Mesenchymal stem cell (in vitro differentiated cells and primary cell): ENCODE results near the gene PRMT7.

ENCODE experiments used
- DNase-seq: peaks from one replicate; pipeline ENCODE4 v3.0.0-alpha.2; 2013
- H2AFZ ChIP-seq: one replicate; pipeline ENCODE4 v1.6.1; 2013; ENCODE audit warnings: low read depth, mild to moderate bottlenecking, control low read depth, inconsistent platforms, low read length, moderate library complexity
- H2AK5ac ChIP-seq: 2 replicates; pipeline ENCODE4 v1.6.1; 2013; ENCODE audit warnings: low read length, moderate library complexity, mild to moderate bottlenecking, inconsistent platforms; ENCODE audit not compliant: severe bottlenecking
- H2BK120ac ChIP-seq: one replicate; pipeline ENCODE4 v1.6.1; 2013; ENCODE audit warnings: low read depth, mild to moderate bottlenecking, inconsistent platforms, low read length, moderate library complexity
- H2BK12ac ChIP-seq, 2 experiments: one replicate each; pipeline ENCODE4 v1.6.1; 2013; ENCODE audit warnings: inconsistent platforms in 2 of 2, low read length in 2 of 2, mild to moderate bottlenecking in 2 of 2, moderate library complexity in 2 of 2, control low read depth in 1 of 2
- H2BK15ac ChIP-seq: one replicate; pipeline ENCODE4 v1.6.1; 2013; ENCODE audit warnings: mild to moderate bottlenecking, low read depth, inconsistent platforms; ENCODE audit not compliant: poor library complexity, severe bottlenecking
- H2BK5ac ChIP-seq: 2 replicates; pipeline ENCODE4 v1.6.1; 2013; ENCODE audit warnings: low read depth, mild to moderate bottlenecking, low read length, control low read depth, inconsistent platforms; ENCODE audit not compliant: poor library complexity, severe bottlenecking
- H3K14ac ChIP-seq, 2 experiments: one replicate each; pipeline ENCODE4 v1.6.1; 2013; ENCODE audit warnings: inconsistent platforms in 2 of 2, low read length in 2 of 2, control low read depth in 1 of 2, mild to moderate bottlenecking in 1 of 2, moderate library complexity in 1 of 2
- H3K18ac ChIP-seq, 2 experiments: one replicate each; pipeline ENCODE4 v1.6.1; 2013; ENCODE audit warnings: inconsistent platforms in 2 of 2, low read length in 2 of 2, control low read depth in 1 of 2, low read depth in 1 of 2, mild to moderate bottlenecking in 1 of 2
- H3K23ac ChIP-seq, 2 experiments: one replicate each; pipeline ENCODE4 v1.6.1; 2013; ENCODE audit warnings: inconsistent platforms in 2 of 2, low read length in 2 of 2, mild to moderate bottlenecking in 2 of 2, moderate library complexity in 2 of 2, control low read depth in 1 of 2
- H3K27ac ChIP-seq: 2 replicates; pipeline ENCODE4 v1.5.1; 2013; ENCODE audit warnings: mild to moderate bottlenecking, moderate library complexity, low read length, control low read depth, inconsistent platforms; ENCODE audit not compliant: poor library complexity, severe bottlenecking
- H3K27me3 ChIP-seq, 2 experiments: 2 replicates each; pipeline versions ENCODE4 v1.6.1 to v1.7.0; 2013; ENCODE audit warnings: low read length in 2 of 2, mild to moderate bottlenecking in 2 of 2, moderate library complexity in 2 of 2, control low read depth in 1 of 2, inconsistent platforms in 1 of 2; ENCODE audit not compliant: control insufficient read depth in 1 of 2, insufficient read depth in 1 of 2
- H3K36me3 ChIP-seq, 2 experiments: 2 replicates each; pipeline versions ENCODE4 v1.6.1 to v1.7.0; 2013; ENCODE audit warnings: low read length in 2 of 2, control low read depth in 1 of 2, inconsistent platforms in 1 of 2, low read depth in 1 of 2, mild to moderate bottlenecking in 1 of 2; ENCODE audit not compliant: insufficient read depth in 2 of 2, control insufficient read depth in 1 of 2
- H3K4ac ChIP-seq, 2 experiments: one replicate each; pipeline ENCODE4 v1.6.1; 2013; ENCODE audit warnings: inconsistent platforms in 2 of 2, low read length in 2 of 2, mild to moderate bottlenecking in 2 of 2, moderate library complexity in 2 of 2, control low read depth in 1 of 2, low read depth in 1 of 2
- H3K4me1 ChIP-seq: 2 replicates; pipeline ENCODE4 v1.6.1; 2013; ENCODE audit warnings: low read depth, low read length, control low read depth; ENCODE audit not compliant: control insufficient read depth, insufficient read depth
- H3K4me2 ChIP-seq: 2 replicates; pipeline ENCODE4 v1.6.1; 2013; ENCODE audit warnings: low read length, mild to moderate bottlenecking, inconsistent platforms; ENCODE audit not compliant: poor library complexity, severe bottlenecking
- H3K4me3 ChIP-seq, 2 experiments: 2 replicates each; pipeline versions ENCODE4 v1.5.1 to v1.7.0; 2013; ENCODE audit warnings: low read length in 2 of 2, mild to moderate bottlenecking in 2 of 2, control low read depth in 1 of 2, low read depth in 1 of 2; ENCODE audit not compliant: insufficient read depth in 1 of 2
- H3K79me1 ChIP-seq: replicated peaks from 2 replicates; pipeline ENCODE4 v1.6.1; 2013; ENCODE audit warnings: mild to moderate bottlenecking, control low read depth, low read length, inconsistent platforms; ENCODE audit not compliant: poor library complexity, severe bottlenecking
- H3K9ac ChIP-seq: 2 replicates; pipeline ENCODE4 v1.7.0; 2013; ENCODE audit warnings: mild to moderate bottlenecking, low read length, moderate library complexity
- H3K9me3 ChIP-seq: 2 replicates; pipeline ENCODE4 v1.7.0; 2013; ENCODE audit warnings: mild to moderate bottlenecking, low read length; ENCODE audit not compliant: control insufficient read depth
- H4K8ac ChIP-seq: one replicate; pipeline ENCODE4 v1.6.1; 2013; ENCODE audit warnings: inconsistent platforms, mild to moderate bottlenecking, low read length, moderate library complexity
- H4K91ac ChIP-seq: one replicate; pipeline ENCODE4 v1.6.1; 2013; ENCODE audit warnings: mild to moderate bottlenecking, low read length, inconsistent platforms
- WGBS: methylation state at CpG from one replicate; pipeline ENCODE4 v1.1.7; 2013; ENCODE audit warnings: mixed read lengths; 5-methylcytosine and 5-hydroxymethylcytosine counted together

PRMT7 gene

DNA sequence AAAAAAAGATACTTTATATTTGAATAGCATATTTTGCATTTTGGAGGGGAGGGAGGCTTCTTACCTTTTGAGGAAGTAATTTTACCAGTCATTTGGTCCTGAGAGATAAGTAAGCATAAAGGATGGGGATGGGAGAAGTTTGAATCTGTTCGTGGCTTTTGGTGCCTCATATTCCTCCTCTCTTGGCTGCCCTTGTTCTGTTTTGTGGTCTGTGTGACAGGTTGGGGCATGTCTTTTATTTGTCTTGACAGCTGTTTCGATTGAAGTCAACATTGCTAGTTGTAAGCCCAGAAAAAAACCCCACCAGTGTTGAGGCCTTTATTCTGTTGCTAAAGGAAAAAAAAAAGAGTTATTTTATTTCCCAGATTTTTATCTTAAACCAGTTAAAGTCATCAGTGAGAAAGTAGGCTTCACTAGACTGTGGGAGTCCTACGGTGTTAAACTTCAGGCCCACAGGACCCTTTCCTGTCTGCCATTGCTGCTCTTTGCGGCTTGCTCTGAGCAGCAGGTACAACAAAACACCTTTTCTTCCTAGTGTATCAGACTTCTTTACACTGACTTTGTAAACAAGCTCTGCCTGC, 35.1 kb upstream of the PRMT7 start:
- H4K8ac ChIP-seq, result no peak overlapping the region
- H2BK5ac ChIP-seq, result no peak overlapping the region
- H3K36me3 ChIP-seq, result peaks cover 28 to 49% of the 10 kb centered on the region in 2 experiments
- H3K23ac ChIP-seq, result no peak overlapping the region
- H3K18ac ChIP-seq, result no peak overlapping the region
- H3K4me2 ChIP-seq, result no peak overlapping the region
- no peak overlapping the region for H2BK15ac ChIP-seq
- peaks cover 25% of the 10 kb centered on the region for H3K79me1 ChIP-seq
- peaks cover 4% of the 10 kb centered on the region for H3K4me1 ChIP-seq
- H2BK12ac ChIP-seq, result no peak overlapping the region
- no peak for DNase-seq
- H2BK120ac ChIP-seq, result no peak overlapping the region
- no peak overlapping the region for H3K27ac ChIP-seq
- no peak overlapping the region for H3K14ac ChIP-seq
- WGBS, result 85% methylated on average over 3 of the region's 4 CpGs
- H2AFZ ChIP-seq, result no peak overlapping the region
- H4K91ac ChIP-seq, result no peak overlapping the region
- no peak overlapping the region for H3K4ac ChIP-seq
- H3K9me3 ChIP-seq, result no peaks in the 10 kb centered on the region
- no peak overlapping the region for H3K9ac ChIP-seq
- H3K27me3 ChIP-seq, result no peaks in the 10 kb centered on the region
- no peak overlapping the region for H2AK5ac ChIP-seq
- H3K4me3 ChIP-seq, result no peak overlapping the region

GRCh38 chr16:68276223-68276622, 34.6 kb upstream of the PRMT7 start:
- no peak overlapping the region for H2BK12ac ChIP-seq
- peaks cover 28 to 54% of the 10 kb centered on the region in 2 experiments for H3K36me3 ChIP-seq
- no peak overlapping the region for H2BK5ac ChIP-seq
- H3K4me3 ChIP-seq, result no peak overlapping the region
- H3K4me1 ChIP-seq, result peaks cover 2% of the 10 kb centered on the region
- H2AFZ ChIP-seq, result no peak overlapping the region
- H3K14ac ChIP-seq, result no peak overlapping the region
- H3K27me3 ChIP-seq, result no peaks in the 10 kb centered on the region
- WGBS, result 67% methylated on average over 3 of the region's 3 CpGs
- H4K91ac ChIP-seq, result no peak overlapping the region
- H4K8ac ChIP-seq, result no peak overlapping the region
- H3K4me2 ChIP-seq, result no peak overlapping the region
- H2BK15ac ChIP-seq, result no peak overlapping the region
- no peak overlapping the region for H2BK120ac ChIP-seq
- H3K18ac ChIP-seq, result no peak overlapping the region
- no peak overlapping the region for H3K4ac ChIP-seq
- H2AK5ac ChIP-seq, result no peak overlapping the region
- H3K27ac ChIP-seq, result no peak overlapping the region
- no peaks in the 10 kb centered on the region for H3K9me3 ChIP-seq
- no peak overlapping the region for H3K9ac ChIP-seq
- no peak for DNase-seq
- H3K79me1 ChIP-seq, result peaks cover 28% of the 10 kb centered on the region
- H3K23ac ChIP-seq, result no peak overlapping the region

DNA sequence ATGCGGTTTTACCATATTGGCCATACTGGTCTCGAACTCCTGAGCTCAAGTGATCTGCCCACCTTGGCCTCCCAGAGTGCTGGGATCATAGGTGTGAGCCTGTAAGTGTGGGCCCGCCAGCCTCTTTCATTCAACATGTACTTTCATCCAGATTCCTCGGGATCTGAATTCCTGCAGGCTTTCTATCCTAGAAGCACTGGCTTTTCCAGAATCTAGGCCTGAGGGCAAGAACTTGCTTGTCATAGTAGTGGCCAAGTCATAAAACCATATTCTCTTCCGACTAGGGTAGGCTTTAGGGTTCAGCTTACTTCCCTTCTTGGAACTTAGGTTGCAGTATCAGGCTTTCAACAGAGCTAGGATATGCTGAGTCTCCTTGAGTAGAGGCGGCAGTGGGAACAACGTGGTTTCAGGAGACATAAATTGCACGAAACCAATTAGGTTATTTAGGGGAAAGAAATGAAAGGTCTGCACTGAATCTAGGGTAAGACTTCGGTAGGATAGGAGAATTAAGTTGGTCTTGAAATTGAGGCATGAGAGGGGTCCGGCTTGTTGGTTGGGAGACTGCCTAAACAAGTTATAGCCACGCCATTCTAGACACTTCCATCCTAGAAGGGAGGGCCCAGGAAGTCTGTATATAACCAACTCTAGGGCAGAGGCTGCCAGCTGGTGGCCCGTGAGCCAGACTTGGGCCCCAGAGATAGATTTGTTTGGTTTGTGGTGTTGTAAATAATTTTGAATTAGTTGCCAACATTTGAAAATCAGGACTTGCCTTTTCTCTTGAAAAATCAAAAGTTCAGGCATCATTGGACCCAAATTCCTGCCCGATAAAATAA, 30.9 kb upstream of the PRMT7 start:
- H3K14ac ChIP-seq, result no peak overlapping the region
- H2BK120ac ChIP-seq, result no peak overlapping the region
- H2BK12ac ChIP-seq, result no peak overlapping the region
- no peak overlapping the region for H4K91ac ChIP-seq
- peaks cover 26% of the 10 kb centered on the region for H3K79me1 ChIP-seq
- no peak overlapping the region for H3K4me2 ChIP-seq
- H3K9me3 ChIP-seq, result no peaks in the 10 kb centered on the region
- H3K27ac ChIP-seq, result no peak overlapping the region
- no peak overlapping the region for H3K9ac ChIP-seq
- no peaks in the 10 kb centered on the region for H3K27me3 ChIP-seq
- no peak overlapping the region for H2AK5ac ChIP-seq
- H3K4ac ChIP-seq, result no peak overlapping the region
- H2BK5ac ChIP-seq, result no peak overlapping the region
- peaks cover 26 to 43% of the 10 kb centered on the region in 2 experiments for H3K36me3 ChIP-seq
- no peak overlapping the region for H4K8ac ChIP-seq
- H2BK15ac ChIP-seq, result no peak overlapping the region
- DNase-seq, result no peak
- no peak overlapping the region for H3K4me3 ChIP-seq
- H3K23ac ChIP-seq, result no peak overlapping the region
- H3K4me1 ChIP-seq, result no peaks in the 10 kb centered on the region
- no peak overlapping the region for H3K18ac ChIP-seq
- H2AFZ ChIP-seq, result no peak overlapping the region
- WGBS, result 96% methylated on average over 11 of the region's 13 CpGs

- H3K4ac ChIP-seq, result no peak overlapping the region
- no peak overlapping the region for H3K23ac ChIP-seq
- no peak overlapping the region for H2BK12ac ChIP-seq
- H2BK15ac ChIP-seq, result no peak overlapping the region
- no peak overlapping the region for H2AK5ac ChIP-seq
- no peak overlapping the region for H3K14ac ChIP-seq
- no peak overlapping the region for H3K4me2 ChIP-seq
- H3K4me1 ChIP-seq, result no peaks in the 10 kb centered on the region
- no peaks in the 10 kb centered on the region for H3K9me3 ChIP-seq
- H3K27ac ChIP-seq, result no peak overlapping the region
- no peaks in the 10 kb centered on the region for H3K27me3 ChIP-seq
- no peak overlapping the region for H2BK120ac ChIP-seq
- H4K8ac ChIP-seq, result no peak overlapping the region
- peaks cover 25 to 44% of the 10 kb centered on the region in 2 experiments for H3K36me3 ChIP-seq
- H3K79me1 ChIP-seq, result peaks cover 40% of the 10 kb centered on the region
- H4K91ac ChIP-seq, result no peak overlapping the region
- DNase-seq, result no peak
- H3K4me3 ChIP-seq, result no peak overlapping the region
- 96% methylated on average over 3 of the region's 4 CpGs for WGBS
- no peak overlapping the region for H3K18ac ChIP-seq
- no peak overlapping the region for H3K9ac ChIP-seq
- H2AFZ ChIP-seq, result no peak overlapping the region
- H2BK5ac ChIP-seq, result no peak overlapping the region
Observed at GRCh38 chr16:68281368-68282063, 29.3 kb upstream of the PRMT7 start.
